NCI-H1092 (cell line): ENCODE data around the gene PLIN5.
"Not testable (repeated sequence)": the region's sequence is repeated elsewhere in the genome, so short reads cannot be mapped to it uniquely, and the experiment has no call there.

ENCODE experiments used
- DNase-seq: peaks from one replicate; lab custom pipeline; 2025; lab: John Stamatoyannopoulos, UW

PLIN5 gene

DNA sequence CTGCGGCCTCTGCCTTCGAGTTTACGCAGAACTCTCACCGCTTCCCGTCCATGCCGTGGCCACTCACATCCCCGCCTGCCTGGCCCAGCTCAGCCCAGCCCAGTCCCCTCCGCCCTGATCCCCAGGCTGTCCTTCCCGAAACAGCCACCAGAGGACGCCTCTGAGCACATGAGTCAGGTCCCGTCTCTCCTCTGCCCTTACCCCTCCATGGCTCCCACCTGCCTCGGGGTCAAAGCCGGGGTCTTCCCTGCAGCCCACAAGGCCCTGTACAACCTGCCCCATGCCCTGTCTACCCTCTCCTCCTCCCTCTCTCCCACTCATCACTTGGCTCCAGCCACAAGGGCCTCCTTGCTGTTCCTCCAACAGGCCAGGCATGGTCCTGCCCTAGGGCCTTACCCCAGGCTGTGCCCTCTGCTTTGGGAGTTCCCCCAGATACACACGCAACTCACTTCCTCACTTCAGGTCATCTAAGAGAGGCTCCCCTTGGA, 32.6 kb upstream of the PLIN5 start:
- peak; percentile 41 for DNase-seq

DNA sequence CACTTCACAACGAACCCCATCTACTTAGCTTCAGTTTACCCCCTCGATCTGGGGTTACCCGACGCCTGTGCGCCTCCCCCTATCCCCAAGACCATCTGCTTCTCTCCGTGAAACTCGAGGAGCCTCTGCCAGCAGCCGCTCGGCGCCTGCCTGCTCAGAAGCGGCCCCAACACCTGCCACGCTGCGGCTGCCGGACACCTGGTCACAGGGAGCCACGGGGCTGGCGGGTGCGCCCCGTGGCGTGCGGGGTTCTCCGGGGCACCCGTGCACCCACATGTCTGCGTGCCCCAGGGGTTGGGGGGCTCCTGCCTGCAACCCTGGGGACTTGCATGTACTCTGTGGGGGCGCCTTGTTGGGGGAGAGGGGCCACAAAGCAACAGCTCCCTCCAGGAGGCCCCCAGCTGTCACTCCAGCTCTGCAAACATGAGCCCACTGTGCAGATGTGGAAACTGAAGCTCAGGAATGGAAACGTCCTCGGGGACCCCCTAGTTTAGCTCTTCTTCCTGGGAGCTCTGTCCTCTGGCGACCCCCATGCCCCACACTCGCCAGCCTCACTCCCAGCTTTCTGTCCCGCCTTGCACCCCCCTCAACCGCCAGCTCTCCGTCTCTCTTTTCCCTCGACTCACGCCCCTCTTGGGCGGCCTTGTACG, 31.5 kb upstream of the PLIN5 start:
- no peak for DNase-seq

DNA sequence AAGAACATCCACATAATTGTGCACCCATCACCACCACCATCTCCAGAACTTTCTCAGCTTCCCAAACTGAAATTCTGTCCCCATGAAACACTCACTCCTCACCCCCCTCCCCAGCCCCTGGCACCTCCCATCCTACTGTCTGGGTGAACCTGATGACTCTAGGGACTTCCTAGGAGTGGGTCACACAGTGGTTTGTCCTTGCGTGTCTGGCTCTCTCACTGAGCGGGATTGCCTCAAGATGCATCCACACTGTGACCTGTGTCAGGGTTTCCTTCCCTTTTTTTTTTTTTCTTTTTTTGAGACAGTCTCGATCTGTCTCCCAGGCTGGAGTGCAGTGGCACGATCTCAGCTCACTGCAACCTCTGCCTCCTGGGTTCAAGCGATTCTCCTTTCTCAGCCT, 28.5 kb upstream of the PLIN5 start:
- DNase-seq = not testable (repeated sequence)

DNA sequence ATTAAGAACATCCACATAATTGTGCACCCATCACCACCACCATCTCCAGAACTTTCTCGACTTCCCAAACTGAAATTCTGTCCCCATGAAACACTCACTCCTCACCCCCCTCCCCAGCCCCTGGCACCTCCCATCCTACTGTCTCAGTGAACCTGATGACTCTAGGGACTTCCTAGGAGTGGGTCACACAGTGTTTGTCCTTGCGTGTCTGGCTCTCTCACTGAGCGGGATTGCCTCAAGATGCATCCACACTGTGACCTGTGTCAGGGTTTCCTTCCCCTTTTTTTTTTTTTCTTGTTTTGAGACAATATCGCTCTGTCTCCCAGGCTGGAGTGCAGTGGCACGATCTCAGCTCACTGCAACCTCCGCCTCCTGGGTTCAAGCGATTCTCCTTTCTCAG, 27.1 kb upstream of the PLIN5 start:
- DNase-seq = not testable (repeated sequence)

DNA sequence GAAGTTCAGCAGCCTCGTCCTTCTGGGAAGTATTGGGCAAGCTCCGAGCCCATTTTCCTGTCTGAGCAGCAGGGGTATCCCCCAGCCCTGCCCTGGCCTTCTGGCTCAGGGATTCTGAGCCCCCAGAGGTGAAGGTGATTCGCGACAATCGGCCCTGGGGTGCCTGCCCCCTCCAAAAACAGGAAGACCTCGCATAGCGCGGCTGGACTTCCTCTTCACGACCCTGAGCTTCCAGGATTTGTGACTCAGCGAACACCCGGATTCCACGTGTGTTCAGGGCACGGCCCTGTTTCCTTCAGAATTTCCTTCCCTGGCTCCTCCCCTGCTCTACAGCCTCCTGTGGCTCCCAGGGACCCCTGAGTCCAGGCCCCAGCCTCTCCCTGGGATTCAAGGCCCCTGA, 24.5 kb upstream of the PLIN5 start, which contains the start of gene SEMA6B:
Gene SEMA6B (minus strand): TSS at position 116 of the 400 bp plus-strand sequence. CDS start 1,227 bp downstream, outside the sequence.
- DNase-seq = no peak

DNA sequence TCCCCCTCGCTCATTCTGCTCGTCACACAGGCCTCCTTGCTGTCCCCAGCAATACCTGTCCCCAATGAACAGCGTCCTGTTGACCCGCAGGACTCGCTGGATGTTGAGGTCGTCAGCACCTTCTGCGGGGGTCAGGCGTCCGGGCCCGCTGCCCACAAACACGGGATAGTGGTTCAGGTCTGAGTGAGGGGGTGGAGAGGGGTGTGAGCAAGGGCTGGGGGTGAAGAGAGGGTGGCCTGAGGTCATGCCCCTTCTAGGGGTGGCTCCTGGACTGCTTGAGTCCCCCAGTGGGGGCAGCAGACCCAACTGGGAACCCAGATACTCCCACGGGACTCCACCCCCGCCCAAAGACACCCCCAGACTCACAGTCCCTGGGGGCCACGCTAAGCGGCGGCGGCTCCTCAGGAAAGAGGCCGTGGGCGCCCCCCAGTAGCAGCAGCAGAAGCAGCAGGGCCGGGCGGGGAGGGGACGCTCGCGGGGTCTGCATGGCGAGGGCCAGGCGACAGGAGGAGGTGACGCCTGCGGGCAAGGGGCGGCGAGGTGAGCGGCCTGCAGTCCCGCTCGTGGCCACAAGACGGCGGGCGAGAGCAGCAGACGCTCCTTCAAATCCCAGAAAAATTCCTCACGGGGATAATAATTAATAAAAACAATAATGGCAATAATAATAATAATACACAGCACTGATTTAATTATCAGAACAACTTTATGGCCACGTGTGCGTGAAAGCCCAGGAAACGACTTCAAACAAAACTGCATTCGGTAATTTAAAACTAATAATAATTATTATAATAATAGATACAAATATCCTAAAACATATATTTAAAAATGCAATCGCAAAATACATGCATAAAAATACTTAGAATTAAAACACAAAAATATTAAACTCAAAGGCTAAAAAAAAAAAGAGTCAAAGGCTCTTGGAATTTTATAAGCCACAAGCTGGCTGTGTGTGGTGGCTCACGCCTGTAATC, 23.2 kb upstream of the PLIN5 start:
- no peak for DNase-seq

DNA sequence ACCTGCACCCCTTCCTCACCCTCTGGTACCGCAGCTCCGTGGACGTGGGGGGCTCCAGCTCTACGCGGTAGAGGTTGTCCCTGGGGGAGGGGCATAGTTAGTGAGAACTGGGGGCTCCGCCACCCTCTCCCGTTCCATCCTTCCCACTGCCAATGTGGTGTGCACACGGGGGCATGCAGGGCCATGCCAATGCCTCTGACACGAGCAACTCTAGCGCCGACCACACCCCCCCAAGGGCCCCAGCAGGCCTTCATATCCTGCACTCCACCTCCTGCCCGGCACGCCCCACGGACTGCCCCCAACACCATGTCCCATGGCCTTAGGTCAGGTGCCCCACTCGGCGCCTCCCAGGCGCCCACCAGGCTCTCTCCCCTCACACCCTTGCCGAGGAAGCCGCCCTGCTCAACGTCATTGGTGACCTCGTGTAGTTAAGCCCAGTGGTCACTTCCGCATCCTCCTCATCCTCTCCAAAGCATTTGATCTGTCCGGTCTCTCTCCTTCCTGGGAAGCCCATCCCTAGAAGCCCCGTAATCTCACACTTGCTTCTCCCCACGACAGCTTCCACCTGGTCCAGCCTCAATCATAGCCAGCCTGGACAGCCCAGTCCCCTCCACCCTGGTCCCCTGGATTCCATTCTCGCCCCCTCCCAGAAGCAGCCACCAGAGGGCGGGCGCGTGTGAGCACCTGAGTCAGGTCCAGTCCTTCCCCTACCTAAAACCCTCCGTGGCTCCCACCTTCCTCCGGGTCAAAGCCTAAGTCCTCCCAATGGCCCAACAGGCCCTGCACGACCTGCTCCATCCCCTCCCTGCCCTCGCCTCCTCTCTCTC, 22.3 kb upstream of the PLIN5 start:
- no peak for DNase-seq

DNA sequence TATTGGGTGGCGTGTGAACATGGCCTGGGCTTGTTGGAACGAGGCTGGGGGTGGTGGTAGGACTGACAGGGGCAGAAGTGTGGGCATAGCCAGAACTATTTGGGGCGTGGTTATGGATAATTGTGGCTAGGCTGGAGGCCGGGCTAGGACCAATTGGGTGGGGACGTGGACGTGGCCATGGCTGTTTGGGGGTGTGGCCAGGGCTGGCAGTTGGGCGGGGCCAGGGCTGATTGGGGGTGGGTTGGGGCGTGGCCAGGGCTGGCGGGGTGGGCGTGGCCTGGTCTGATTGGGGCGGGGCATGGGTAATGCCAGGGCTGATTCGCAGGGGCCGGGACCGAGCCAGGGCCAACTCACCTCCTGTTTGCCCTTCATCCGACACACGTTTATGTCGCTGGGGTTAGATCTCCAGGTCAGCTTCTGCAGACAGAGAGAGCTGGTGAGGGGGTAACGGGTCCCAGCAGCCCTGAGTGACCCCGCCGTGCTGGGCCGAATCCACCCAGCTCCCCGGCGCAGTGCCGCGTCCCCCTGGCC, 21.6 kb upstream of the PLIN5 start:
- no peak for DNase-seq

DNA sequence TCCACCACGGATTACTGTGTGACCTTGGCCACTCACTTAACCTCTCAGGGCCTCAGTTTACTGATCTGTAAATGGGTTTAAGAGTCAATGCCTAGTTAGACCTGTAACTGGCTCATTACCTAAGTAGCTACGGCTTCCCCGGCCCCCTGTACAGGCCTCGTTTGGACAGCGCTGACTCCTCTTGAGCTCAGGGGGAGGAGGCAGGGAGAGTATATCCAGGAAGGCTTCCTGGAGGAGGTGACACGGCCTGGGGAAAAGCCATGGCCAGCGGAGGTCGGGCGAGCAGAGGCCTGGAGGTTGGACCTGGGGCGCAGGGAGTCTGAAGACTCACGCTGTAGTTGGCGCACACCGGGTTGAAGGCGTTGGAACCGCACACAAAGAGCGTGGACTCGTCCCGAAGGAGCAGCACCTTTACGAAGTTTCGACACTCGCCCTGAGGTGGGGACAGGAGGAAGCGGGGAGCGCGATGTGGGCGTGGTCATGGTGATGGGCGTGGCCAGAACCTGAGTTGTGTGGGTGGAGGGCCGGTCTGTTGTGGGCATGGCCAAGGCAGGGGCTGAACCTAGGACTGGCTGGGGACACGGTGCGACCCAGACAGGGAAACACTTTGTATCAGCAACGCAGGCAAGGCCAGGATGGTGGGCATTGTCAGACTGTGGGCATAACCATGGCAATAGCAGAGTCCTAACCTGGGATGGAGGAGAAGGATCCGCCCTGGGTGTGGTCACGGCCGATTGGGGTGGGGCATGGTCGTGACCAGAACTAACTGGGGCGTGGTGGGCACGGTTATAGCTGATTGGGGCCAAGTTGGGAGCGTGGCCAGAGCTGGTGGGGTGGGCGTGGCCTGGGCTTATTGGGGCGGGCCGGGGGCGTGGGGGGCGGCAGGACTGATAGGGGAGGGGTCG, 20.9 kb upstream of the PLIN5 start:
- no peak for DNase-seq

DNA sequence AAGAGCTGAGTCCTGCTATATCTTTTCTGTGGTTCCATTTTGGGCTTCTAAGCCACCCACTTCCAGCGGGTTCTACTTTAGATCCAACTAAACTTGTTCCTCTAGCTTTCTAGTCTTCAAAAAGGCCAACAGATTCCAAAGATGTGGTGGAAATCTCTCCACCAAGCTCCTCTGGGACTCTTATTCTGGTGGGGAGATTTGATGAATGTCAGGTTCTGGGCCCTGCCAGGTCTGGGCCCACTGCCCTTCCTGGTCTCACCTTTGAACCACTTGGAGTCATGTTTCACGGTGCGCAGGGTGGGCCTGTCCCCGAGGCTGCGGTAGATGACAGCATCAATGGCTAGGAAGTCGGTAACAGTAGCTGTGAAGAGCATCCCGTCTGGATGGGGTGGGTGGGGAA, 19.7 kb upstream of the PLIN5 start:
- no peak for DNase-seq

DNA sequence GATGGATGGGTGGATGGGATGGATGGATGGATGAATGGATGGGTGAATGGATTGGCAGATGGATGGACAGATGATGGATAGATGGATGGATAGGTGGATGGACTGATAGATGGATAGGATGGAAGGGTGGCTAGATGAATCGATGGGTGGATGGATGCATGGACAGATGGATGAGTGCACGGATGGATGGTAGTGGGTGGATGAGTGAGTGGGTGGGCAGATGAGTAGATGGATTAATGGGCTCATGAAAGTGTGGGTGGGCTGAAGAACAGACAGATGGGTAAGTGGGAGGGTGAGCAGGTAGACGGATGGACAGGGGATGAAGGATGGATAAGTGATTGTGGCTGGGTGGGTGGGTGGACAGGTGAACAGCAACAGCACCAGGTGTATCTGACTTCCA, 18.8 kb upstream of the PLIN5 start:
- DNase-seq = no peak

DNA sequence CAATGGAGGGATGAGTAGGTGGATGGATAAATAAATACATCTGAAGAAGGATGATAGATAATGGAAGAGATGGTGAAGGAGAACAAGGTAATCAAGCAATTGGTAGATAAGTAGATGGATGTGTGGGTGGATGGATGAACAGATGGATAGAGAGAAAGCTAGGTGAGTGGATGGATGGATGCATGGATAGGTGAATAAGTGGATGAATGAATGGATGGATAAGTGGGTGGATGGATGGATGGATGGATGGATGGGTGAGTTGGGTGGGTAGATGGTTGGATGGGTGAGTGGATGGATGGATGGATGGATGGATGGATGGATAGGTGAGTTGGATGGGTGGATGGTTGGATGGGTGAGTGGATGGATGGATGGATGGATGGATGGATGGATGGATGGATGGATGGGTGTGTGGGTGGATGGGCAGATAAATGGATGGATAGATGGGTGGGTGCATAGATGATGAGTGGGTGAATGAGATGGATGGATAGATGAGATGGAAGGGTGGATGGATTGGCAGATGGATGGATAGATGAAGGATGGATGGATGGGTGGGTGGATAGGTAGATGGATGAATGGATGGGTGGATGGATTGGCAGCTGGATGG, 18.2 kb upstream of the PLIN5 start:
- DNase-seq = no peak

DNA sequence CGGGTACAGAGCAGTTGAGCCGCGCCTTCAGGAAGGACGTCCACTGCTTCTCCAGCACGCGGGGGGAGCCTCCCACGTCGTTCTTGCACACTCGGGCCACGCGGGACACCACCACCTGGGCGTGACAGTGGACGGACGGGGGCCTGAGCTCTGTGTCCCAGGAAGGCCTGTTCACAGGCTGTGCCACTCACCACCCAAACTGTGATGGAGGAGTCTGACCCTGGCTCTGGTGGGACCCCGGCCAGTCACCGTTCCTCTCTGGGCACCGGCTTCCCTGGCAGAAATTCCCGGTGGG, 17.4 kb upstream of the PLIN5 start:
- DNase-seq = no peak

DNA sequence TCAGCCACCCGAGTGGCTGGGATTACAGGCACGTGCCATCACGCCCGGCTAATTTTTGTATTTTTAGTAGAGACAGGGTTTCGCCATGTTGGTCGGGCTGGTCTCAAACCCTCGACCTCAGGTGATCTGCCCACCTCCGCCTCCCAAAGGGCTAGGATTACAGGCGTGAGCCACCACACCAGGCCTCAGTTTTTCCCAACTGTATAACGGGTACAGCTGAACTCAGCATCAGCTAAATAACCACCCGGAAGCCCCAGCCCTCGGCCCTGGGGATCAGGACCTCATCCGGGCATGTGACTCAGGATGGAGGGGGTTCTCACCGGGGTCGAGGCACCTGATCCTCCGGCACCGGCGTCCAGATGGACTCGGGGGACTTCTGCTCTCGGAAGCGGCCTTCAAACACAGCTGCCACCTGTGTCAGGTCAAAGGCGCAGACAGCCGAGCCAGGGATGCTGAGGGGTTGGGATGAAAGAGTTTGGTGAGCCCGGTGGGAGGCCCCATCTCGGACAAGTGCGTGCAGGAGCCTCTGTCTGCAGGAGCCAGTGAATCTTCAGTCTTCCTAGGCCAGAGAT, 15.5 kb upstream of the PLIN5 start:
- DNase-seq = no peak

DNA sequence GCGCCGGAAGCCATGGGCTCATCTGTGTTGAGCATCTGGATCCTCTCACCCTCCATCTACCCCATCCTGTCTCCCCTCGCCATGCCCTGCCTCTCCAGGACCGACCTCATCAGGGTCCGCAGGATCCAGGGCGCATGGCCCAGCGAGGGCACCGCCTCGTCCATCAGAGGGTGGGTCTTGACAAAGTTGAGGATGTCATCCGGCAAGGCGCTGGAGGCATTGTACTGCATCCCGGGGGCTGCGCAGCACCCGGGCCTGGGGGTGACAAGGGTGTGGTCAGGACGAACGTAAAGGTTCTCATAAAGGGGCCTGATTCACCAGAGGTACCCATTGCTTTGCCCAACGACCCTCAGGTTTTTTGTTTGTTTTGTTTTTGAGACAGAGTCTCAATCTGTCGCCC, 15.0 kb upstream of the PLIN5 start:
- no peak for DNase-seq

DNA sequence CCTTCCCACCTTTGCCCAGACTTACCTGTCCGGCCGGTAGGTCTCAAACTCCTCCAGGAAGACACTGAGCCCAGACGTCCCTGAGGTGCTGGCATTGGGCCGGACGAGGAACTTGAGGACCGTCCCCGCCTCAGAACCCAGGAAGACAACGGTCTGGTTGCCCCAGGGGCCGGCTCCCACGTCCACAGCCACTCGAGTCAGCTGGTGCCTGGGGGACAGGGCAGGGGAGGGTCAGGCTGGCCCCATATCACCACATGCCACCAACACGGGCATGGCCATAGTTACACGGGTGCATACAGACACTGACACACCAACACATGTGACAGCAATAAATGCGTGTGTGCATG, 13.2 kb upstream of the PLIN5 start:
- no peak for DNase-seq

DNA sequence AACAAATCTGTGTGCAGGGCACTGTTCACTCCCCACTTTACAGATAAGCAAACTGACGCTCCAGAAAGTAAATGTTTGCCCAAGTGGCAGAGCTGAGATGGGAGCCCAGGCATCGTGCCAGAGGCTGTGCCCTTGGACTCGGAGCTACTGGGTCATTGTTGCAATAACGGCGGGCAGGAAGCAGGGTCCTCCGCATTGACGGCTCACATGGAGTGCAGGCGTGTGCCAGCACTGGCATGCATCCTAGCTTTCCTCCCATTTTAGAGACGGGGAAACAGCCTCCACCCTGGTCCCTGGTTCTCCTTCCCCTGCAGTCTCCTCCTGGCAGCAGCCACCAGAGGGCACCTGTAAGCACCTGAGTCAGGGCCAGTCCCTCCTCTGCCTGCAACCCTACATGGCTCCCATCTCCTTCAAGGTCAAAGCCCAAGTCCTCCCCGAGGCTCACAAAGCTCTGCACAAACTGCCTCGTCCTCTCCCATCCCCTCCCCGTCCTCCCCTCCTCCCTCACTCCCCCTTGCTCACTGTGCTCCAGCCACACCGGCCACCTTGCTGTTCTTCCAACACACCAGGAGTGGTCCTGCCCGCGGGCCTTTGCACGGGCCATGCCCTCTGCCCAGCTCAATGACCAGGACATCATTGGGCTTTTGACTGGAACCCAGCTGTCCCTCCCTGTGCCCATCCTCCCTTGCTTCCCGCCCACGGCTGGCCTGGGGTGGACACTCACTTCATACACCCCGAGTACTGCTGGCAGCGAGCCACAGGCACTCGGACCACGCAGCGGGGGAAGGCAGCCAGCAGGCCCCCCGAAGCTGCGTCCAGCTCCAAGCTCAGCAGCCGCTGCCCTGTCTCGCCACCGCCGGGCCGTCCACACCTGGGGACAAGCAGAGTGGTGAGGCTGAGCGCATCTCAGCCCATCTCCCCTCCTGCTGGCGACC, 12.5 kb upstream of the PLIN5 start:
- peak; percentile 30 for DNase-seq

DNA sequence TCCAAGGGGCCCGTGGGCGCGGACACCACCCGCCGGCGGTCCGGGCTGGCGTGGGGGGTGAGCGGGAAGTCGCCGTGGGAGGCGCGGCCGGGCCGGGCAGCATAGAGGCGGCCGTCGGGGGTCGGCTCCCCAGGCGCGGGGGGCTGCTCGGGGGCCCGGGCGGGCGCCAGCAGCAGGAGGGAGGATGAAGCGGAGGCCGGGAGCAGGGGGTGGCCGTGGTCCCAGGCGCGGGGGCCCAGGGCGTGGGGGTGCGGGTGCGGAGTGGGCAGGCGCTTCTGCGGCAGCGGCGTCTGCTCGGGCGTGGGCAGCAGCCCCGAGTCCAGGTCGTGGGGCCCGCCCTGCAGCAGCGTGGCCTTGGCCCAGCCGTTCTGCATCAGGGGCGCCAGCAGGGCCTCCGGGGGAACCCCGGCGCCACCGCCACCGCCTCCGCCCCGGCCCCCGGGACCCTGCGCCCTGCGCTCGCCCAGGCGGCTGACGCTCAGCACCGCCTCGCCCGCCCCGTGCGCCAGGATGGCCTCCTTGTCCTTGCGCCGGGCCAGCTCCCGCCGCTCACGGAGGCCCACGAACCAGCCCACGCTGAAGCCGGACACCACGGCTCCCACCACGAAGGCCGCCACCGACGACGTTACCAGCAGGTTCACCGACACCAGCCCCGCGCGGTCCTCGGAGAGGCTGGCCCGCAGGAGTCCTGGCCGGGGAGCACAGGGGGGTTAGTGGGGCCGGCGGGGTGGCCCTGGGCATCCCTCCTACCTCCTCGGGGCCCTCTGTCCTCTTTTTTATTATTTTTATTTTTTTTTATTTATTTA, 9.0 kb upstream of the PLIN5 start:
- no peak for DNase-seq
